DMS 273 treated with DMSO at 0.1 percent for 48 hours (cell line): ENCODE measurements around the gene TOP2B.

Source experiments
- DNase-seq: peaks from one replicate; lab custom pipeline; 2025; lab: John Stamatoyannopoulos, UW

The TOP2B gene

DNA sequence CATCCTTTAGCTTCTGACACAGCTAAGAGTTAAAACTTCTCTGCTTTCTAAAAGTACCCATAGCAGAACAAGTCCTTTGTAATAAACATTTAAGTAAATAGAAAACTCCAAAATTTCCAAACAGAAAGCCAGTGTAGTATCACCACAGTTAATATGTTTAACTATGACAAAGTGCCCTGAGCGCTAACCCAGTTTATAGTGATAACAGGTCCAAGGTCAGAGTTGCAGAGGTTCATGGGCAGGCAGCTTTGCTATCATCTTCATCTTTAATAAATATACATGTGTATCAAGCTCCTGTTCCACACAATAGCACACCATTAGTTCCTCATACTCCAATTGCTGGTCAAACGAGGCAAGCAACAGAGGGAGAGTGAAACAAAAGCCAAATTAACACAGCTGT is 12.4 kb upstream of the TOP2B start:
- no peak for DNase-seq

DNA sequence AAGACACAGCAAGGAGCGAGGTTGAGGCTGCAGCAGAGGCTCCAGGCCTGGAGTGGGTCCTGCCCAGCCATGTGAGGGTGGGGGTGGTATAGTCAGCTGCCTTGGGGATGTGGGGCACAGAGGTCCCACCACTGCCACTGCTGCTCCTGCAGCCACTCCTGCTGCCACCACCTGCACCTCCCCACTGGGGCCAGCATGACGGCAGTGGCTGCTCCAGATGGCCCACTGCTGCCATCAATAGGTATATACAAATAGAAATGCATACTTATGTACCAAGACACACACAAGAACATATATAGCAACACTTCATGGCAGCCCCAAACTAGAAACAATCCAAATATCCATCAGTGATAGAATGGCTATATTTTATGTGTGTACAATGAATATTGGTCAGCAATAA is 10.0 kb upstream of the TOP2B start:
- no peak for DNase-seq

GRCh38 chr3:25673738-25674298 is 9.1 kb upstream of the TOP2B start:
- DNase-seq: no peak

DNA sequence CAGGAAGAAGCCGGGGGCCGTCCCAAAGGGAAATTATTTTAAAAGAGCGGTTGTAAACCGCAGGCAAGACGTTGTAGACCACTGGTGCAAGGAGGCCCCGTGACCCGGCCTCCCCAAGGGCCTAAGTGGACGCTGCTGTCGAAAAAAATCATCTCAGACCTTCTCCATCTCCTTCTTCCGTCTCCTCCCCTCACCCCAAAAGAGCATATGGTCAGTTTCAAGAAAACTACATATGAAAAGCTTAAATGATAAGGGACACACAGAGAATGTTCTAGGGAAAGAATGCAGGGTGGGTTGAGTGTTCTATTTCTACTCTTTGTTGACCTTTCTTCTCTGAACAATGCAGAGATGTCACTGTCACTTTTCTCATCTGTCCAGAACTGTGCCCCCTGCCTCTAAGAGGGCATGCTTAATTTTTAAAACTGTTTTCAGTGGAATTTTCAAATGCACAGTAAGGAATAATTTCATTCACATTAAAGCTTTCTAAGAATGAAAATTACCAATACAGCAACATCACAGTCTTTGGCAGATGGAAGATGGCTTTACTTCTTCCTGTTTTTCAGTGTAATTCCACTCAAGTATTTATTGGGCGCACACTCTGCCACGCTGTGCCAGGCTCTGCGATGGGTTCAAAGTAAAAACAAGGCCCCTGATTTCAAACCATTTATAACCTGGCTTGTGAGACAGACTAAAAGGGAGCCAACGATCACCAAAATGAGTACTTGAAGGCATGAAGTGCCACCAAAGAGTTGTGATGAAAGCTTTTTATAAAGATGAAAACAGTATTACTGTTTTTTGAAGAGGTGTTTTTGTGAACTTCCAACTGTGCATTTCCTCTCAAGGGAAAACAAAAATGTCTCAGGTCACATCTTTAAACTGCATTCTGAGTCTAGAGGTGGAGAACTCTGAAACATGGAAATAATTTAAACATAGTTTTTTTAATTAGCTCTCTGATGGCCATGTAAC is 891 bp upstream of the TOP2B start:
- DNase-seq: no peak

- DNase-seq: no peak
Observed at GRCh38 chr3:25663869-25664811, 567 bp downstream of the TOP2B start.

DNA sequence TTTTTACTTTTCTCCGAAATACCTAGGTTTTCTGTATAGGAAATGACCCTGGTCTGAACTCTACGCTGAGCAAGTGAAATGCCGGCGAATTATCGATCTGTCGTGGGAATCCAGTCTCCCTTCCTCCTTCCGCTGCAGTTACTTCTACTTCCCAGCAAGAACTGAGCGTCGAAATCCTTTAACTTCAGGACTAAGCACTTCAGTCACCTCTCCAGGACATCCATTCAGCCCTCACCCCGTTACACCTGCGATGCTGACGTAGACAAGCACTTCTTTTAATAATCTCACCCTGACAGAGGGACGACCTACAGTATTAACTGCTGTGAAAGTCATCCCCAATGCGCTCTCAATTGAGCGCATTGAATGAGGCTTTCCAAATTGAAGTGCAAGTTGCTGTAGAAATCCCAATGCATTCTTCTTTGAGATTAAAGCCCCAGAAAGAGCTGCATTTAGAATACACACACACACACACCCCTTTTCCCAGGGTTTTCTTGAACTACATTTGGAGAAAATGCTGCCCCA is 1.3 kb downstream of the TOP2B start:
- DNase-seq: no peak

GRCh38 chr3:25662736-25663320 is 1.9 kb downstream of the TOP2B start:
- DNase-seq: no peak

GRCh38 chr3:25661694-25662437 is 2.8 kb downstream of the TOP2B start:
- no peak for DNase-seq

- no peak for DNase-seq
Observed at GRCh38 chr3:25658836-25659235, 5.9 kb downstream of the TOP2B start.

DNA sequence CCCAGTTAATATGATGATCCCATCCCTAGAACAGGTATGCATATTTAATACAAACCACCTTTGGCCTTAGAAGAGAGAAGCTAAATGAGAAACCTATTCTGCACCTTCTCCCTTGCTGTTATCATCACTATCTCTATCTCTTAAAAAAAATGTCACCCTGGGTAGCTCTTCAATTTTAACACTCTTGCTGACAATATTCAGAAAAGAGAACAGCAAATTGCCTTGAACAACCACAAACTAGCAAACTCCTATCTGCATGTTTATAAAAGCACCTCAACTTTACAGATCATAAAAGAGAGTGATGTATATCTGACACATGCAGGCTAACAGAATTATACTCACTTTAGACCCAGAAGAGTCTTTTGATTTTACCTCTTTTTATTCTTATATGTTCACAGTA is 7.4 kb downstream of the TOP2B start:
- DNase-seq: no peak

GRCh38 chr3:25655659-25656058 is 9.0 kb downstream of the TOP2B start:
- no peak for DNase-seq

DNA sequence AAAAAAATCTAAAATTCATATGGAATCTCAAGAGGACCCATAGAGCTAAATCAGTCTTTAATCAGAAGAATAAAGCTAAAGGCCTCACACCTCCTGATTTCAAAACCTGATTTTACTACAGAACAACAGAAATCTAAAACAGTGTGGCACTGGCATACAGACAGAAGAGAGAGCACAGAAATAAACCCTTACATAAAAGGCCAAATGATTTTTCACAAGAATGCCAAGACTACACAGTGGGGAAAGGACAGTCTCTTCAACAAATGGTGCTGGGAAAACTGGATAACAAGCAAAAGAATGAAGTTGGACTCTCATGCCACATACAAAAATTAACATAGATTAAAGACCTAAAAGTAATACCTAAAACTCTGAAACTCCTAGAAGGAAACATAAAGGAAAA is 10.1 kb downstream of the TOP2B start:
- no peak for DNase-seq

DNA sequence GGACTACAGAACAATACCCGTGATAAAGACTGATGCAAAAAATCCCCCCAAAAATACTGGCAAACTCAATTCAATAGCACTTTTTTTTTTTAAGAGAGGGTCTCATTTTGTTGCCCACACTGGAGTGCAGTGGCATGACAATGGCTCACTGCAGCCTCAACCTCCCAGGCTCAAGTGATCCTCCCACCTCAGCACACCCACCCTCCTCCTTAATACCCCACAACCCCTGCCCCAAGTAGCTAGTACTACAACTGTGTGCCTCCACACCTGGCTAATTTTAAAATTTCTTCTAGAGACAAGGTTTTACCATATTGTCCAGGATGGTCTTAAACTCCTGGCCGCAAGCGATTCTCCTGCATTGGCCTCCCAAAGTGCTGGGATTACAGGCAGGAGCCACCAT is 11.4 kb downstream of the TOP2B start:
- DNase-seq: no peak

- DNase-seq: no peak
Observed at GRCh38 chr3:25652921-25653320, 11.8 kb downstream of the TOP2B start.

DNA sequence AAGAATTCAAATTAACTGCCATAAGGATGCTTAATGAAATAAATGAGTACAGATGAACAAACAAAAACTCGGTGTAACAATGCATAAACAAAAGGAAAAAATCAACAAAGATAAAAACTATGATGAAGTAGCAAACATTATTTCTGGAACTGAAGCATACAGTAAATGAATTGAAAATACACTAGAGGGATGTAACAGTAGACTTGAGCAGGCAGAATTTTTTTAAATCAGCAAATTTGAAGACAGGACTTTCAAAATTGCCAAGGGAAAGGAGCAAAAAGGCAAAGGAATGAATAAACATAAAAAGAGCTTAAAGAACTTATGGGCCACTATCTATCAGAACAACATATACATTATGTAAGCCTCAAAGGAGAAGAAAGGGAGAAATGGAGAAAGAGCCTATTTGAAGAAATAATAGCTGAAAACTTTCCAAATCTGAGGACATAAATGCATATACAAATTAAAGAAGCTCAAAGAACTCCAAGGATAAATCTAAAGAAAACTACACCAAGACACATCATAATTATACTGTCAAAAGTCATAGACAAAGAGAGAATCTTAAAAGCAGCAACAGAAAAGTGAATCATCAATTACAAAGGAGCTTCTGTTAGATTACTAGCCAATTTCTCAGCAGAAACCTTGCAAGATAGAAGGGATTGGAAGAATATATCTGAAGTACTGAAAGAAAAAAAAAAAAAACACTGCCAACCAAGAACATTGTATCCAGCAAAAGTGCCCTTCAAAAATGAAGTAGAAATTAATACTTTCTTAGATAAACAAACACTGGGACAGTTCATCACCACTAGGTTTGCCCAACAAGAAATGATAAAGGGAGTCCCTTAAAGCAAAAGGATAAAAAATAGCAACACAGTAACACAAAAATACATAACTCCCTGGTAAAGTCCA is 15.5 kb downstream of the TOP2B start:
- DNase-seq: no peak

GRCh38 chr3:25648107-25648535 is 16.6 kb downstream of the TOP2B start:
- DNase-seq: peak; percentile 84

DNA sequence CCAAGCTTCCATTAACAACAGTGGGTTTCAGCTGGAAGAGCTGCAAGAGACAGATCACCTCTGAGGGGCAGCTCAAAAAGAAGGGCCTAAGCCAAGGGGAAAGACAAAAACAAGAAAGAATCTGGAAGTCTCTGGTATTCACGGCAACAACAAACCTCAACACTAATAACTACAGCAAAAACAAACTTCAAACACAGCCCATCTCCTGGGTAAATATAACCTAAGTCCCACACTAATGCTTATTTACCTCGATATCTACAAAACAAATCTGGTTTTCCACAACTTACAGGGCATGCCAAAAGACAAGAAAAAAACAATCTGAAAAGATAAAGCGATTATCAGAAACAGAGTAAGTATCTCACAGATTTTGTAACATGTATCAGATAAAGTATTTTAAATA is 29.7 kb downstream of the TOP2B start:
- no peak for DNase-seq

GRCh38 chr3:25633919-25634318 is 30.8 kb downstream of the TOP2B start:
- no peak for DNase-seq

- DNase-seq: no peak
Observed at GRCh38 chr3:25631989-25632388, 32.7 kb downstream of the TOP2B start.

DNA sequence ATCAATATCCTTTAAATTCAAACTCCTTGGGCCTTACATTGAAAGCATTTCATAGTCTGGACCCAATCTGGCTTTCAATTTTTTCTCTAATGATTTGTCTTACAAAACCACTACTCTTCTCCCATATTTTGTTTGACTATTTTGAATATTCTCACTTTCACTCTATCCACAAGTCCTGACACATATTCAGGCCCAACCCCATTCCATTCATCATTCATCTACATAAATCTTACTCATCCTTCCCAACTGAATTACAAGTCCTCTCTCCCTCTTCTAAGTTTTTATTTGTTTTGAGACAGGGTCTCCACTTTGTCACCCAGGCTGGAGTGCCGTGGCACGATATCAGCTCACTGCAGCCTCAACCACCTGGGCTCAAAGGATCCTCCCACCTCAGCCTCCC is 43.6 kb downstream of the TOP2B start:
- DNase-seq: no peak
